AG04450 (cell line): ENCODE data around the gene DENND4B. TPM values are rescaled to one million over a fixed set of nuclear protein-coding genes. Genes with fewer than 3 reads are reported as not detected.

ENCODE experiments used
- CTCF ChIA-PET: fragments of 300-600, 350-600 bp; formaldehyde crosslinking; extraction: SDS; loops from one replicate; lab custom pipeline; 2022; ENCODE audit warnings: antibody characterized with exemption, inconsistent platforms; lab: Charles Lee
- POLR2A ChIA-PET: fragments of 350-600 bp; formaldehyde crosslinking; extraction: SDS; loops from one replicate; lab custom pipeline; 2021; ENCODE audit warnings: antibody characterized with exemption, inconsistent platforms; lab: Yijun Ruan, JAX
- DNase-seq: peaks from one replicate; pipeline ENCODE4 v3.0.0-alpha.2; 2011; ENCODE audit warnings: low read depth, low spot score
- H3K27ac ChIP-seq: one replicate; pipeline ENCODE4 v1.5.1; 2012; ENCODE audit warnings: low read depth, low read length, control low read depth
- H3K27me3 ChIP-seq: one replicate; pipeline ENCODE4 v1.6.0; 2012; ENCODE audit warnings: low read length; ENCODE audit not compliant: control insufficient read depth, insufficient read depth
- H3K4me3 ChIP-seq: 2 replicates; pipeline ENCODE4 v1.5.1; 2011; ENCODE audit warnings: mild to moderate bottlenecking, low read depth, low read length, control low read depth
- H3K9me3 ChIP-seq: 2 replicates; pipeline ENCODE4 v1.5.1; 2012; ENCODE audit warnings: low read length; ENCODE audit not compliant: control insufficient read depth, insufficient read depth
- polyA plus RNA-seq: library from polyadenylated mRNA; depleted of rRNA; stranded (reverse); fragments of >200 nt; gene quantifications from 2 replicates; pipeline ENCODE4 v1.2.3, GENCODE V29; 2011
- TF ChIP-seq, protein P1 (sequence below): IDR thresholded peaks from 2 replicates; pipeline ENCODE4 v1.5.1; 2011; ENCODE audit warnings: low read depth, low read length, control low read depth, inconsistent platforms

DENND4B gene
- polyA plus RNA-seq, 1 experiment: 10.3 TPM

DNA sequence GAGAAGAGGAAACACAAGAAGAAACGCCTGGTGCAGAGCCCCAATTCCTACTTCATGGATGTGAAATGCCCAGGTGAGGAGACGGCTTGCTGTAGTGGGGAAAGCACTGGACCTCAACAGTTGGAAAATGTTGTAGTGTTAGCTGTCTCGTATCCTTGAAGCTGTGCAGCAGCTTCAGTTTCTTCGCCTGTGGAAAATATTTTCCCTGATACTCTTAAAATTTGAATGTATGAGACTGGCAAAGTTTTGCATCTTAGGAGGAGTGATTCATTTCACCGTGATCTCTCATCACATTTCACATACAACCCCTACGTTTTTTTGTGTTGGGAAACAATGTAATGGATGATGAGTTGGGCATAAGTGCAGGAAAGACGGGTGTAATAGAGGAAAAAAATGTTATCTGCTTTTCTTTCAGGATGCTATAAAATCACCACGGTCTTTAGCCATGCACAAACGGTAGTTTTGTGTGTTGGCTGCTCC, 44.7 kb upstream of the DENND4B start:
- ChIA-PET POLR2A (interaction anchor here (0.6 to 2.3 kb wide), 12 partner anchors 8 to 423 kb away, joined by 3 to 35 read pairs (median 12); partner anchors contain the start of genes CREB3L4, DENND4B, JTB and NUP210L), CTCF (interaction anchor here (0.6 to 1.5 kb wide), 2 partner anchors 24 to 358 kb away, joined by 3 to 5 read pairs; partner anchors contain the start of genes CHTOP and CREB3L4)
- no peaks in the 10 kb centered on the region for H3K27me3 ChIP-seq
- H3K4me3 ChIP-seq: peak overlapping the region; percentile 88
- no peak for DNase-seq
- H3K9me3 ChIP-seq: no peaks in the 10 kb centered on the region; the same call in 1 of the 2 replicates
- peak overlapping the region; percentile 83 for H3K27ac ChIP-seq
- TF ChIP-seq, protein P1, sequence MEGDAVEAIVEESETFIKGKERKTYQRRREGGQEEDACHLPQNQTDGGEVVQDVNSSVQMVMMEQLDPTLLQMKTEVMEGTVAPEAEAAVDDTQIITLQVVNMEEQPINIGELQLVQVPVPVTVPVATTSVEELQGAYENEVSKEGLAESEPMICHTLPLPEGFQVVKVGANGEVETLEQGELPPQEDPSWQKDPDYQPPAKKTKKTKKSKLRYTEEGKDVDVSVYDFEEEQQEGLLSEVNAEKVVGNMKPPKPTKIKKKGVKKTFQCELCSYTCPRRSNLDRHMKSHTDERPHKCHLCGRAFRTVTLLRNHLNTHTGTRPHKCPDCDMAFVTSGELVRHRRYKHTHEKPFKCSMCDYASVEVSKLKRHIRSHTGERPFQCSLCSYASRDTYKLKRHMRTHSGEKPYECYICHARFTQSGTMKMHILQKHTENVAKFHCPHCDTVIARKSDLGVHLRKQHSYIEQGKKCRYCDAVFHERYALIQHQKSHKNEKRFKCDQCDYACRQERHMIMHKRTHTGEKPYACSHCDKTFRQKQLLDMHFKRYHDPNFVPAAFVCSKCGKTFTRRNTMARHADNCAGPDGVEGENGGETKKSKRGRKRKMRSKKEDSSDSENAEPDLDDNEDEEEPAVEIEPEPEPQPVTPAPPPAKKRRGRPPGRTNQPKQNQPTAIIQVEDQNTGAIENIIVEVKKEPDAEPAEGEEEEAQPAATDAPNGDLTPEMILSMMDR: no peak

DNA sequence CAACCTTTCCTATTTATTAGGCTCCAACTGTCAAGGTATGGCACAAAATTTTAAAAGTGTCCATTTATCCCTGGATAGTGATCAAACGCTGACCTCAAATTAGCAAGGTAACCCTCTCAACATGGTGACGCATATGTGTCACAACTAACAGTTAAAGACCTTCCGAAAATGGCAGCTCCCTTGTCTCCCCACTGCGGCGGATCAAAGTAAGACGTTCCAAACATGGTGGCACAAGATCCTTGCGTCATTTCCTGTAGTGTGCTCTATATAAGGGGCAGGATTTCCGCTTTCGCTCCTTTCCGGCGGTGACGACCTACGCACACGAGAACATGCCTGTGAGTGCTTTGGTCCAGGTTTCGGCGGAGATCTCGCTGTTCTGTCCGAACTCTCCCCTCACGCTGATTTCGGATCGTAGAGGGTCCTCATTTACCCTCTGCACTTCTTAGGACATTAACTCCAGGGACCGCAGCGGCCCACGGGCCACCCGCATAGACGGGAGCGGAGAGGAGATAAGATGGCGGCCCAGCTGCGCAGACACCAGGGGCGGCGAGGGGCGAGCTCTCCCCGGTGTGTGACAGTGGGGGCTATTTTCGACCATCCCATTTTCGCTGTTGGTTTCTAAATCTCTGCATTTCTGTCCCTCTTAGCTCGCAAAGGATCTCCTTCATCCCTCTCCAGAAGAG, 44.1 kb upstream of the DENND4B start, which contains the start of gene RPS27:
TSS of gene RPS27 (plus strand) at position 295 of the 683 bp plus-strand sequence. CDS start at position 330, 35 bp downstream.
- Histone ChIP-seq H3K4me3 (peak within 1 kb of the TSS; percentile 88), H3K27ac (peak within 1 kb of the TSS; percentile 83), H3K9me3 (no peaks in the 10 kb centered on the region; the same call in 1 of the 2 replicates), H3K27me3 (no peaks in the 10 kb centered on the region)
- TF ChIP-seq, protein P1: no peak
- CTCF ChIA-PET: interaction anchor here (1.5 kb wide), 1 partner anchor 23 kb away, joined by 5 read pairs; the partner anchor contains the start of gene CREB3L4
- peak; percentile 96 for DNase-seq
- POLR2A ChIA-PET: interaction anchor here (0.5 to 2.3 kb wide), 49 partner anchors 9 to 456 kb away, joined by 3 to 35 read pairs (median 5); partner anchors contain the start of genes CREB3L4, CRTC2, DENND4B and INTS3

DNA sequence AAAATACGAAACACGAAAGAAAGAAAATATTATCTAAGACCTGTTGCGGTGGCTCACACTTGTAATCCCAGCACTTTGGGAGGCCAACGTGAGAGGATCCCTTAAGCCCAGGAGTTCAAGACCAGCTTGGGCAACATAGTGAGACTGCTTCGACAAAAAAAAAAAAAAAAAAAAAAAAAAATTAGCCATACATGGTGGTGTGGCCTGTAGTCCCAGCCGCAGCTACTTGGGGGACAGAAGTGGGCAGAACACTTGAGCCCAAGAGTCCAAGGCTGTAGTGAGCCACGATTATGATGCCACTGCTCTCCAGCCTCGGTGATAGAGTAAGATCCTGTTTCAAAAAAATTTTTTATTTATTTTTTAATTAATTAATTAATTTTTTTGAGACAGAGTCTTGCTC, 41.1 kb upstream of the DENND4B start:
- TF ChIP-seq, protein P1: no peak
- Histone ChIP-seq H3K27ac (no peak overlapping the region), H3K27me3 (no peaks in the 10 kb centered on the region), H3K9me3 (no peaks in the 10 kb centered on the region; the same call in 1 of the 2 replicates), H3K4me3 (no peak overlapping the region)
- CTCF ChIA-PET: interaction anchor here (0.7 to 2.8 kb wide), 22 partner anchors 9 to 477 kb away, joined by 3 to 46 read pairs (median 4); partner anchors contain the start of genes CREB3L4, JTB and SLC27A3
- no peak for DNase-seq
- POLR2A ChIA-PET: interaction anchor here (0.6 to 3.4 kb wide), 4 partner anchors 20 to 196 kb away, joined by 3 to 22 read pairs (median 4); partner anchors contain the start of genes CREB3L4 and CRTC2

DNA sequence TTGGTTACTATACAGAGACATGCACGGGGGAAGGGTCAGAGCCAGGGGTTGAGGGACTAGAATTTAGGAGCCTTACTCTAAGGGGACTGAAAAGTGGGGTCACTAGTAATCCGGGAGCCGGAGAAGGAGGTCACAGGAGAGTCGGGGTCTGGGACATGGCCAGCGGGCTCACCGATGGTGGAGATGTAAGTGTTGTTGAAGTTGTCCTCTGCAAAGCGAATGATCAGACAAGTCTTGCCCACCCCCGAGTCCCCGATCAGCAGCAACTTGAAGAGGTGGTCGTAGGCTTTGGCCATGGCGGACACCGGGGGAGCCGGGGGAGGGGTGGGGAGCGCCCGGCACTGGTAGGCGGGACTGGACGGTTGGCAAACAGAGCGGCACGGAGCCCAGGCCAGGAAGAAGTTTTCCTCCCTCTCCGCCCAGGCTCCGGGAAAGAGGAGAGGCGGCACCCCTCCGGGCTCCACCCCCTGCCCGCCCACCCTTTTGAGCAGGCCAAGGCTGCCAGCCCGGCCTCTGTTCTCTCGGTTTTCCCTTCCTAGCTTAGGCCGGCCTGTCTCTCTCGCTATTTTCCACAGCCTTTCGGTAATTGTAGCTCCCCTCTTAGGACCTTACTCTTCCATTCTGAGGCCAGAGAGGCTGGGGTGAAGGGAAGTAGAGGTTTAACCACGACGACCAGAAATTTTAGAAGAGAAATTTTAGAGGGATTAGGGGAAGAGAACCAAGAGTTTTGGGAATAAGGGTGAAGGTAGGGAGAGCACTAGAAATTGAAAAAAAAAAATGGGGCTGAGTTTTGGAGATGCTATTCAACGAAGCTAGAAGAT, 39.6 kb upstream of the DENND4B start, which contains the start of gene RAB13:
TSS of gene RAB13 (minus strand) at position 399 of the 821 bp plus-strand sequence. CDS start at position 296, 103 bp downstream.
- no peaks in the 10 kb centered on the region; the same call in 1 of the 2 replicates for H3K9me3 ChIP-seq
- H3K4me3 ChIP-seq: peak within 1 kb of the TSS; percentile 73
- DNase-seq: no peak
- H3K27ac ChIP-seq: peak within 1 kb of the TSS; percentile 80
- ChIA-PET POLR2A (interaction anchor here (0.9 to 3.4 kb wide), 4 partner anchors 9 to 28 kb away, joined by 5 to 22 read pairs (median 10); partner anchors contain the start of genes CREB3L4, CRTC2, JTB and SLC39A1), CTCF (interaction anchor here (0.6 to 2.8 kb wide), 49 partner anchors 8 to 1982 kb away, joined by 3 to 46 read pairs (median 5); partner anchors contain the start of genes CREB3L4, DENND4B, JTB and SLC27A3)
- TF ChIP-seq, protein P1: no peak
- H3K27me3 ChIP-seq: no peaks in the 10 kb centered on the region
